K562 (cell line): ENCODE results near the gene TRIM40. TPM values are rescaled to one million over a fixed set of nuclear protein-coding genes. Genes with fewer than 3 reads are reported as not detected.

ENCODE experiments used
- ATAC-seq: fragments of 200-7000 bp; cut with Tn5 transposase; 3 replicates; pipeline ENCODE4 v1.9.1; 2020; ENCODE audit warnings: moderate library complexity
- BruUV-seq: library from RNA; stranded (reverse); fragments of 400-500 nt; replicated peaks from 2 replicates; lab custom pipeline; 2021; lab: Mats Ljungman, UMichigan
- CTCF ChIA-PET: fragments of 300-600 bp; formaldehyde crosslinking; extraction: SDS; loops from one replicate; lab custom pipeline; 2021; ENCODE audit warnings: low intra/inter-chr PET ratio; lab: Yijun Ruan, JAX
- POLR2A ChIA-PET: fragments of 300-600, 350-650 bp; sonication (Branson Sonifier 250); formaldehyde crosslinking; extraction: SDS; loops from one replicate; lab custom pipeline; 2021; ENCODE audit warnings: antibody characterized with exemption, inconsistent platforms; lab: Yijun Ruan, JAX
- DNase-seq, 4 experiments: peaks; one replicate each; pipeline versions ENCODE4 v3.0.0 to v3.0.0-alpha.2; 2011 to 2018; ENCODE audit warnings: low spot score in 3 of 4, mixed read lengths in 3 of 4; ENCODE audit errors: extremely low read depth in 1 of 4
- FAIRE-seq: peaks from 2 replicates; lab custom pipeline; 2011; peaks lifted over from hg19 to GRCh38; lab: Jason Lieb, UNC
- H2AFZ ChIP-seq: 2 replicates; pipeline ENCODE4 v1.6.0; 2011; ENCODE audit warnings: low read depth, low read length, control low read depth, inconsistent platforms
- H3K27ac ChIP-seq: fragments of 200-600 bp; 3 replicates; pipeline ENCODE4 v1.8.0; 2011; ENCODE audit warnings: low read depth, mild to moderate bottlenecking, control low read depth, inconsistent platforms, low read length, moderate library complexity, mixed read lengths; ENCODE audit errors: extremely low read depth
- H3K27me3 ChIP-seq, 2 experiments: fragments of 300-600 bp in 1 of 2; 2 replicates in 1 of 2; 3 replicates in 1 of 2; pipeline versions ENCODE4 v1.6.0 to v1.8.0; 2011; ENCODE audit warnings: inconsistent platforms in 2 of 2, low read length in 2 of 2, mild to moderate bottlenecking in 1 of 2, mixed read lengths in 1 of 2, moderate library complexity in 1 of 2; ENCODE audit not compliant: control insufficient read depth in 2 of 2, insufficient read depth in 2 of 2
- H3K36me3 ChIP-seq: fragments of 300-600 bp; 3 replicates; pipeline ENCODE4 v1.8.0; 2011; ENCODE audit warnings: mild to moderate bottlenecking, low read length, inconsistent platforms; ENCODE audit not compliant: control insufficient read depth, insufficient read depth
- H3K4me1 ChIP-seq, 2 experiments: fragments of 200-600 bp in 1 of 2; replicated peaks in 1 of 2; 2 replicates in 1 of 2; 3 replicates in 1 of 2; pipeline versions ENCODE4 v1.5.1 to v1.8.0; 2011; ENCODE audit warnings: inconsistent platforms in 2 of 2, low read length in 2 of 2, mild to moderate bottlenecking in 1 of 2, mixed read lengths in 1 of 2, moderate library complexity in 1 of 2; ENCODE audit not compliant: control insufficient read depth in 2 of 2, insufficient read depth in 2 of 2
- H3K4me2 ChIP-seq: 2 replicates; pipeline ENCODE4 v1.6.1; 2011; ENCODE audit warnings: low read length, control low read depth, inconsistent platforms, mixed read lengths; ENCODE audit not compliant: insufficient read depth
- H3K4me3 ChIP-seq: fragments of 200-600 bp; sonication (generic), shearing (Covaris generic); 2 replicates; pipeline ENCODE4 v1.5.1; 2016; ENCODE audit warnings: control low read depth, inconsistent platforms
- H3K79me2 ChIP-seq: fragments of 200-600 bp; 3 replicates; pipeline ENCODE4 v1.8.0; 2011; ENCODE audit warnings: low read length, inconsistent platforms; ENCODE audit not compliant: control insufficient read depth, insufficient read depth
- H3K9ac ChIP-seq, 2 experiments: 2 replicates each; pipeline versions ENCODE4 v1.6.0 to v1.6.1; 2011; ENCODE audit warnings: low read depth in 2 of 2, low read length in 2 of 2, control low read depth in 1 of 2, inconsistent platforms in 1 of 2, mild to moderate bottlenecking in 1 of 2, mixed read lengths in 1 of 2; ENCODE audit not compliant: insufficient read depth in 1 of 2
- H3K9me1 ChIP-seq: one replicate; pipeline ENCODE4 v1.6.0; 2011; ENCODE audit warnings: inconsistent platforms, mild to moderate bottlenecking, low read length, moderate library complexity; ENCODE audit not compliant: control insufficient read depth, insufficient read depth
- H3K9me3 ChIP-seq: replicated peaks from 2 replicates; pipeline ENCODE4 v1.5.1; 2011; ENCODE audit warnings: low read depth, low read length, inconsistent platforms; ENCODE audit not compliant: control insufficient read depth, insufficient read depth
- H4K20me1 ChIP-seq: replicated peaks from 2 replicates; pipeline ENCODE4 v1.6.1; 2011; ENCODE audit warnings: low read length, inconsistent platforms, mixed read lengths; ENCODE audit not compliant: control insufficient read depth, insufficient read depth
- ARID2 ChIP-seq: fragments of 450-650 bp; IDR thresholded peaks from 2 replicates; pipeline ENCODE4 v1.6.1; 2017; ENCODE audit warnings: antibody characterized with exemption, mild to moderate bottlenecking
- ETS2 ChIP-seq: IDR thresholded peaks from 2 replicates; pipeline ENCODE4 v1.6.1; 2016; ENCODE audit warnings: borderline replicate concordance, missing genetic modification characterization, mild to moderate bottlenecking, moderate library complexity, missing compliant biosample characterization; ENCODE audit not compliant: poor library complexity, severe bottlenecking
- ETV6 ChIP-seq, 3 experiments: fragments of 150-350 bp in 1 of 3; sonication (generic) in 1 of 3; formaldehyde crosslinking in 1 of 3; IDR thresholded peaks; 2 replicates each; pipeline versions ENCODE4 v1.6.1 to v1.8.0; 2014 to 2022; ENCODE audit warnings: borderline replicate concordance in 2 of 3, low read depth in 2 of 3, antibody characterized with exemption in 1 of 3, low read length in 1 of 3, mild to moderate bottlenecking in 1 of 3, missing genetic modification reagents in 1 of 3
- EWSR1 ChIP-seq: fragments of 450-650 bp; IDR thresholded peaks from 2 replicates; pipeline ENCODE4 v1.6.1; 2018; ENCODE audit warnings: borderline replicate concordance, mild to moderate bottlenecking, low read depth, moderate library complexity; ENCODE audit not compliant: partially characterized antibody
- GTF2A2 ChIP-seq: IDR thresholded peaks from 2 replicates; pipeline ENCODE4 v1.6.1; 2016; ENCODE audit warnings: mild to moderate bottlenecking, missing genetic modification characterization, missing compliant biosample characterization
- HSF4 ChIP-seq: fragments of 250-450 bp; sonication (Bioruptor Pico); IDR thresholded peaks from 2 replicates; pipeline ENCODE4 v2.1.2; 2022; ENCODE audit warnings: mild to moderate bottlenecking, moderate library complexity, borderline replicate concordance
- SIN3B ChIP-seq: fragments of 450-650 bp; IDR thresholded peaks from 2 replicates; pipeline ENCODE4 v1.6.1; 2017; ENCODE audit warnings: low read depth, mild to moderate bottlenecking, moderate library complexity
- SLC30A9 ChIP-seq: fragments of 250-450 bp; sonication (Bioruptor Pico); IDR thresholded peaks from 2 replicates; pipeline ENCODE4 v1.8.0; 2022; ENCODE audit warnings: mild to moderate bottlenecking, moderate library complexity
- SMAD2 ChIP-seq: fragments of 150-350 bp; IDR thresholded peaks from 2 replicates; pipeline ENCODE4 v1.6.1; 2014; ENCODE audit warnings: low read depth, mild to moderate bottlenecking, low read length
- TBP ChIP-seq: optimal IDR thresholded peaks from 2 replicates; pipeline ENCODE3; 2011; ENCODE audit warnings: low read depth, low read length, improper control_type of control experiment
- ZKSCAN1 ChIP-seq: fragments of 150-350 bp; IDR thresholded peaks from 2 replicates; pipeline ENCODE4 v1.6.1; 2016; ENCODE audit warnings: low read depth, low read length
- ZNF263 ChIP-seq: sonication (generic); formaldehyde crosslinking; IDR thresholded peaks from 2 replicates; pipeline ENCODE4 v1.8.0; 2022; ENCODE audit warnings: mild to moderate bottlenecking, missing genetic modification reagents, borderline replicate concordance
- ZNF316 ChIP-seq: fragments of 450-650 bp; IDR thresholded peaks from 2 replicates; pipeline ENCODE4 v1.6.1; 2016
- ZNF354B ChIP-seq: fragments of 250-450 bp; sonication (Bioruptor Pico); IDR thresholded peaks from 2 replicates; pipeline ENCODE4 v1.4.0; 2020
- ZNF764 ChIP-seq: fragments of 250-450 bp; sonication (Bioruptor Pico); IDR thresholded peaks from 2 replicates; pipeline ENCODE4 v1.4.0; 2020; ENCODE audit warnings: low read depth, mild to moderate bottlenecking, moderate library complexity
- ZNF785 ChIP-seq: fragments of 250-450 bp; sonication (Bioruptor Pico); IDR thresholded peaks from 2 replicates; pipeline ENCODE4 v1.4.0; 2020; ENCODE audit warnings: mild to moderate bottlenecking
- WGBS: fragments of 100-300 bp; shearing (Covaris generic); methylation state at CpG from one replicate; pipeline ENCODE4 v1.1.6; 2016; ENCODE audit warnings: low coverage, mixed read lengths; ENCODE audit not compliant: insufficient coverage; ENCODE audit errors: missing lambda C conversion rate; 5-methylcytosine and 5-hydroxymethylcytosine counted together
- in situ Hi-C: fragments of 300-500 bp; cut with MboI; formaldehyde crosslinking; loops from 4 replicates; pipeline ENCODE4 v1.15.0; 2018; ENCODE audit warnings: inconsistent platforms, mixed read lengths
- intact Hi-C: fragments of 100-400 bp; cut with micrococcal nuclease; formaldehyde crosslinking; loops from 2 replicates; pipeline ENCODE4 v1.14.2; 2022
- polyA plus RNA-seq, 8 experiments: library from polyadenylated mRNA; depleted of rRNA in 4 of 8; stranded (reverse) in 5 of 8; unstranded in 3 of 8; fragments of >200 nt; fragmentation: Nextera tagmentation in 2 of 8; fragmentation: Illumina TruSeq in 1 of 8; extraction: Ambion mirVana in 2 of 8; extraction: Trizol in 1 of 8; gene quantifications; 2 replicates each; pipeline versions ENCODE4 v1.2.1 to v1.2.3, GENCODE V29; 2011 to 2014; ENCODE audit warnings: inconsistent platforms in 1 of 8, missing spikeins in 1 of 8
- total RNA-seq, 7 experiments: library from RNA; depleted of rRNA in 6 of 7; stranded (reverse); fragments of >200 nt in 6 of 7; fragmentation: Illumina TruSeq in 2 of 7; extraction: Trizol in 2 of 7; gene quantifications; 2 replicates each; pipeline versions ENCODE4 v1.2.1 to v1.2.3, GENCODE V29; 2011 to 2021; ENCODE audit warnings: low replicate concordance in 1 of 7
- TF ChIP-seq, protein P1 (sequence below), 2 experiments: fragments of 450-650 bp; conservative IDR thresholded peaks; 2 replicates each; pipeline ENCODE4 v1.6.1; 2017; ENCODE audit warnings: mild to moderate bottlenecking in 2 of 2, moderate library complexity in 2 of 2
- TF ChIP-seq, protein P2 (sequence below), 3 experiments: fragments of 200-800 bp in 1 of 3; fragments of 250-450 bp in 1 of 3; fragments of 450-650 bp in 1 of 3; sonication (Bioruptor Pico) in 1 of 3; sonication (Bioruptor generic) in 1 of 3; formaldehyde crosslinking in 1 of 3; IDR thresholded peaks; 2 replicates each; pipeline versions ENCODE4 v1.6.1 to v1.8.0; 2016 to 2022; ENCODE audit warnings: mild to moderate bottlenecking in 2 of 3, missing genetic modification characterization in 2 of 3, missing compliant biosample characterization in 1 of 3, moderate library complexity in 1 of 3

The TRIM40 gene
- total and polyA plus RNA-seq, 9 of the 15 experiments (the other 6 are each of a cell fraction or from before 2014, with no cell fraction given), result 0.04 to 0.08 TPM; not detected in 7

DNA sequence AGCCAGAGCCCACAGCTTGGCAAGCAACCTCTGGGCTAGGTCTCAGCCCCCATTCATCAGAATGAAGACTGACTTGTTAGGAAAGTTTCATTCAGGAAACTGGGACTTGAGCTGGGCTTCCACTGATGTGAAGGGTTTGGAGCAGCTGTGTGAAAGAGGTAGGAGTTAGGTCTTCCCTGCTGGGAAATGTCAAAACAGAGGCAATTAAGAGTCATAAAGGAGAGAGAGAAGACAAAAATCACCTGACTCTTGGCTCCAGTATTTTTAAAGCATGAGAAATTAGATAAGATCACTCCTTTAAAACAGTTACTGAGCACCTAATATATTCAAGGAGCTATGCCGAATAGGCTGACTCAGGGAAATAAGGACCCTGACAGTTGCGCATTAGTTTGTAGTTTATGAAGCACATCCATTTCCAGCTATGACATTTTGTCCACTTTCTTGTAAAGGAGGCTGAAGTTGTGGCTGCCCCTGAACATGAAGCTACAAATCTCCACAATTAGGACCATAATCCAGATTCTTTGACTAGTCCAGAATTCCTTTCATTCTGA lies 3.9 kb upstream of the TRIM40 start:
- ChIA-PET POLR2A (interaction anchor here (0.7 to 1.1 kb wide), 3 partner anchors 9 to 394 kb away, joined by 3 read pairs; no protein-coding TSS in a partner anchor), CTCF (interaction anchor here (1.1 to 4.4 kb wide), 4 partner anchors 13 to 284 kb away, joined by 3 to 66 read pairs (median 10); no protein-coding TSS in a partner anchor)
- no peak overlapping the region for H3K9ac ChIP-seq
- H3K27me3 ChIP-seq, result peaks cover 4 to 28% of the 10 kb centered on the region in 2 experiments; a peak in 3 of 5 replicates
- no peak for ATAC-seq
- H3K4me2 ChIP-seq, result no peak overlapping the region
- no peak overlapping the region for H2AFZ ChIP-seq
- no peaks in the 10 kb centered on the region for H3K36me3 ChIP-seq
- no peak overlapping the region for H3K27ac ChIP-seq
- no peaks in the 10 kb centered on the region for H3K9me3 ChIP-seq
- in situ Hi-C loops, result no loop called here
- no peaks in the 10 kb centered on the region for H3K9me1 ChIP-seq
- H3K79me2 ChIP-seq, result no peaks in the 10 kb centered on the region
- FAIRE-seq, result no peak
- DNase-seq, result no peak
- peaks cover 4 to 8% of the 10 kb centered on the region in 2 experiments for H3K4me1 ChIP-seq
- no TSS peak for BruUV-seq
- WGBS, result 4% methylated on average over 2 of the region's 2 CpGs
- intact Hi-C loops, result loop anchor here (1.0 to 2.0 kb wide), 3 partner anchors 29 to 283 kb away; no protein-coding TSS in a partner anchor
- H3K4me3 ChIP-seq, result no peak overlapping the region
- no peaks in the 10 kb centered on the region for H4K20me1 ChIP-seq
- TF ChIP-seq GTF2A2 (tag) (no peak), SIN3B (no peak), TBP (no peak), ZNF785 (CRISPR knock-in tag) (no peak), ETS2 (no peak), ZKSCAN1 (no peak), ZNF354B (CRISPR knock-in tag) (no peak), ZNF263 (no peak), ZNF316 (peak; percentile 82), HSF4 (CRISPR knock-in tag) (no peak), ARID2 (no peak), SMAD2 (no peak), SLC30A9 (CRISPR knock-in tag) (no peak), ZNF764 (CRISPR knock-in tag) (no peak), EWSR1 (no peak), ETV6 (IDR thresholded peaks at IDR 0.05; ENCODE audit: borderline replicate concordance in 1 of 2, low read depth in 2 of 2, low read length in 1 of 2) (no peak), ETV6 (CRISPR knock-in tag; IDR thresholded peaks at IDR 0.05; ENCODE audit: borderline replicate concordance) (no peak)
- TF ChIP-seq, protein P1, sequence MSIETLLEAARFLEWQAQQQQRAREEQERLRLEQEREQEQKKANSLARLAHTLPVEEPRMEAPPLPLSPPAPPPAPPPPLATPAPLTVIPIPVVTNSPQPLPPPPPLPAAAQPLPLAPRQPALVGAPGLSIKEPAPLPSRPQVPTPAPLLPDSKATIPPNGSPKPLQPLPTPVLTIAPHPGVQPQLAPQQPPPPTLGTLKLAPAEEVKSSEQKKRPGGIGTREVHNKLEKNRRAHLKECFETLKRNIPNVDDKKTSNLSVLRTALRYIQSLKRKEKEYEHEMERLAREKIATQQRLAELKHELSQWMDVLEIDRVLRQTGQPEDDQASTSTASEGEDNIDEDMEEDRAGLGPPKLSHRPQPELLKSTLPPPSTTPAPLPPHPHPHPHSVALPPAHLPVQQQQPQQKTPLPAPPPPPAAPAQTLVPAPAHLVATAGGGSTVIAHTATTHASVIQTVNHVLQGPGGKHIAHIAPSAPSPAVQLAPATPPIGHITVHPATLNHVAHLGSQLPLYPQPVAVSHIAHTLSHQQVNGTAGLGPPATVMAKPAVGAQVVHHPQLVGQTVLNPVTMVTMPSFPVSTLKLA (conservative IDR thresholded peaks at IDR 0.05), result no peak
- TF ChIP-seq, protein P2, sequence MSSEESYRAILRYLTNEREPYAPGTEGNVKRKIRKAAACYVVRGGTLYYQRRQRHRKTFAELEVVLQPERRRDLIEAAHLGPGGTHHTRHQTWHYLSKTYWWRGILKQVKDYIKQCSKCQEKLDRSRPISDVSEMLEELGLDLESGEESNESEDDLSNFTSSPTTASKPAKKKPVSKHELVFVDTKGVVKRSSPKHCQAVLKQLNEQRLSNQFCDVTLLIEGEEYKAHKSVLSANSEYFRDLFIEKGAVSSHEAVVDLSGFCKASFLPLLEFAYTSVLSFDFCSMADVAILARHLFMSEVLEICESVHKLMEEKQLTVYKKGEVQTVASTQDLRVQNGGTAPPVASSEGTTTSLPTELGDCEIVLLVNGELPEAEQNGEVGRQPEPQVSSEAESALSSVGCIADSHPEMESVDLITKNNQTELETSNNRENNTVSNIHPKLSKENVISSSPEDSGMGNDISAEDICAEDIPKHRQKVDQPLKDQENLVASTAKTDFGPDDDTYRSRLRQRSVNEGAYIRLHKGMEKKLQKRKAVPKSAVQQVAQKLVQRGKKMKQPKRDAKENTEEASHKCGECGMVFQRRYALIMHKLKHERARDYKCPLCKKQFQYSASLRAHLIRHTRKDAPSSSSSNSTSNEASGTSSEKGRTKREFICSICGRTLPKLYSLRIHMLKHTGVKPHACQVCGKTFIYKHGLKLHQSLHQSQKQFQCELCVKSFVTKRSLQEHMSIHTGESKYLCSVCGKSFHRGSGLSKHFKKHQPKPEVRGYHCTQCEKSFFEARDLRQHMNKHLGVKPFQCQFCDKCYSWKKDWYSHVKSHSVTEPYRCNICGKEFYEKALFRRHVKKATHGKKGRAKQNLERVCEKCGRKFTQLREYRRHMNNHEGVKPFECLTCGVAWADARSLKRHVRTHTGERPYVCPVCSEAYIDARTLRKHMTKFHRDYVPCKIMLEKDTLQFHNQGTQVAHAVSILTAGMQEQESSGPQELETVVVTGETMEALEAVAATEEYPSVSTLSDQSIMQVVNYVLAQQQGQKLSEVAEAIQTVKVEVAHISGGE (CRISPR knock-in tag; IDR thresholded peaks at IDR 0.05), result no peak
